Measurements from ENCODE around the gene SLC17A9.
A peak's percentile ranks its signal among the peaks of the same experiment; 100 is the strongest.
"Not testable (repeated sequence)": the region's sequence is repeated elsewhere in the genome, so short reads cannot be mapped to it uniquely, and the experiment has no call there.

The SLC17A9 gene

GRCh38 chr20:62918147-62918546 lies 34.4 kb upstream of the SLC17A9 start:
- POLR2A ChIA-PET (ENCODE audit: low non-redundant PET): no interaction called here
- no peak overlapping the region for H3K27ac ChIP-seq
- no peak for TF ChIP-seq CTCF (conservative IDR thresholded peaks at IDR 0.05; ENCODE audit: low read depth)
- CTCF ChIA-PET: interaction anchor here (1.1 to 1.9 kb wide), 3 partner anchors 10 to 20 kb away, joined by 4 to 8 read pairs (median 8); no protein-coding TSS in a partner anchor
- no peak for DNase-seq (ENCODE audit: low spot score)

GRCh38 chr20:62918831-62919230 lies 33.7 kb upstream of the SLC17A9 start:
- DNase-seq (ENCODE audit: low spot score): no peak
- CTCF ChIA-PET: interaction anchor here (1.1 to 1.9 kb wide), 3 partner anchors 11 to 21 kb away, joined by 4 to 8 read pairs (median 8); no protein-coding TSS in a partner anchor
- POLR2A ChIA-PET (ENCODE audit: low non-redundant PET): no interaction called here
- TF ChIP-seq CTCF (conservative IDR thresholded peaks at IDR 0.05; ENCODE audit: low read depth): no peak
- H3K27ac ChIP-seq: peak overlapping the region; percentile 19

- CTCF ChIA-PET: interaction anchor here (0.5 to 1.2 kb wide), 5 partner anchors 8 to 273 kb away, joined by 3 to 5 read pairs (median 4); no protein-coding TSS in a partner anchor
These were observed 32.4 kb upstream of the SLC17A9 start for GRCh38 chr20:62920039-62920645.

GRCh38 chr20:62921119-62921687 lies 31.3 kb upstream of the SLC17A9 start:
- peak overlapping the region; percentile 55 for H3K27ac ChIP-seq
- DNase-seq (ENCODE audit: low spot score): peak; percentile 69
- TF ChIP-seq CTCF (conservative IDR thresholded peaks at IDR 0.05; ENCODE audit: low read depth): peak; percentile 47
- POLR2A ChIA-PET (ENCODE audit: low non-redundant PET): interaction anchor here (0.5 kb wide), 1 partner anchor 18 kb away, joined by 5 read pairs; no protein-coding TSS in a partner anchor
- CTCF ChIA-PET: interaction anchor here (0.7 to 1.4 kb wide), 8 partner anchors 9 to 88 kb away, joined by 3 to 11 read pairs (median 4); no protein-coding TSS in a partner anchor

More at GRCh38 chr20:62920039-62920645, 32.4 kb upstream of the SLC17A9 start:
- TF ChIP-seq CTCF (conservative IDR thresholded peaks at IDR 0.05; ENCODE audit: low read depth): no peak
- H3K27ac ChIP-seq: peak overlapping the region; percentile 22
- no peak for DNase-seq (ENCODE audit: low spot score)
- POLR2A ChIA-PET (ENCODE audit: low non-redundant PET): no interaction called here

- ChIA-PET POLR2A (ENCODE audit: low non-redundant PET) (no interaction called here), CTCF (interaction anchor here (0.6 kb wide), 2 partner anchors 33 to 91 kb away, joined by 3 read pairs; no protein-coding TSS in a partner anchor)
- TF ChIP-seq CTCF (conservative IDR thresholded peaks at IDR 0.05; ENCODE audit: low read depth): no peak
- DNase-seq (ENCODE audit: low spot score): no peak
- H3K27ac ChIP-seq: peak overlapping the region; percentile 85
These were observed 30.0 kb upstream of the SLC17A9 start for GRCh38 chr20:62922451-62922921.

- H3K27ac ChIP-seq: peak overlapping the region; percentile 85
- CTCF ChIA-PET: interaction anchor here (0.6 to 1.0 kb wide), 3 partner anchors 16 to 32 kb away, joined by 3 to 8 read pairs (median 3); no protein-coding TSS in a partner anchor
- POLR2A ChIA-PET (ENCODE audit: low non-redundant PET): not testable (repeated sequence)
- DNase-seq (ENCODE audit: low spot score): peak; percentile 94
These were observed 29.3 kb upstream of the SLC17A9 start for GRCh38 chr20:62923059-62923668.
